Measurements from ENCODE around the gene SEMA3A. TPM values are rescaled to one million over a fixed set of nuclear protein-coding genes. Genes with fewer than 3 reads are reported as not detected.

Gene SEMA3A
- total and polyA plus RNA-seq, 4 donors, result 0.08 to 11.0 (median 5.7) TPM; not detected in 1

DNA sequence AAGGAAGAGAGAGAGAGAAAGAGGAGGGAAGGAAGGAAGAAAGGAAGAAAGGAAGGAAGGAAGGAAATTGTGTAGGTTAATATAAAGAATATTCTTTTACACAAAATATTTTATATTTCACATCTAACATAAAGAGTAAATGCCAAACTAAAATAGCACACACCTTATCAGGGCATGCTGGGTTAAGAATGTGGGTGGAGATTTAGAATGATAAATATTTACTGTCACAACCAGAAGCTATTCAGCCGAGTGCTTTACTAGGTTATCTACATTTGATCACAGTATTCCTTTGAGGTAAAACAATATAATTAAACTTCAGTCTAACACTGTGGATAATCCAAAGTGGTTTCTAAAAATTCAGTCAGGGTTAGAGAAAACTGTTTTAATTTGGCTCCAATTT is 103.3 kb downstream of the SEMA3A start:
- no peaks in the 10 kb centered on the region for H3K36me3 ChIP-seq (ENCODE audit: control insufficient read depth in 1 of 2, insufficient read depth in 2 of 2, low read length in 1 of 2)
- ATAC-seq (ENCODE audit: low FRiP score), result no peak
- WGBS, 2 donors, result 24 to 40% methylated on average over 1 of the region's 1 CpG

DNA sequence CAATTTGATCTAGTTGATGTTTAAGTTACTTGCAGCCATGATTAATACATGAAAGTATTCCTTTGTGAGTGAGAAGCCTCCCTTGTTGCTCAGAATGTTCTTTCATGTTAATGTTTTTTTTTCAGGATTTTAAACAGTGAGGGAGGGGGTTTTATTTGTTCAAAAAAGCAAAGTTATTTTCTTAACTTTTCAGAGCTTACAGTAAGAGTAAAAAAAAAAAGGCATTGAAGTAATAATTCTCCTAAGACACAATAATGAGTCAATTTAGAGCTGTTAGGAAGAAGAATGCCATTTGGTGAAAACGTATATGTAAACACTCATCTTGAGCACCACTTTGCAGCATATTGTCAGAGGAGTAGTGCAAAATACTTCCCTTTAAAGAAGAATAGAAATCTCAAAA is 105.8 kb downstream of the SEMA3A start:
- Histone ChIP-seq H3K27me3 (ENCODE audit: control insufficient read depth in 1 of 2, insufficient read depth in 2 of 2, low read length in 1 of 2) (no peaks in the 10 kb centered on the region), H3K4me1 (ENCODE audit: control insufficient read depth in 1 of 2, insufficient read depth in 2 of 2, low read length in 2 of 2) (no peaks in the 10 kb centered on the region), H3K4me3 (ENCODE audit: low read length in 2 of 2) (no peak overlapping the region), H3K36me3 (ENCODE audit: control insufficient read depth in 1 of 2, insufficient read depth in 2 of 2, low read length in 1 of 2) (no peaks in the 10 kb centered on the region), H3K27ac (ENCODE audit: low read depth in 1 of 2, low read length in 2 of 2) (no peak overlapping the region), H3K9me3 (ENCODE audit: control insufficient read depth, low read length) (no peaks in the 10 kb centered on the region)
- no peak for DNase-seq
- no peak for ATAC-seq (ENCODE audit: low FRiP score)
- intact Hi-C loops (cut with DNase I), result no loop called here
- 47 to 64% methylated on average over 1 of the region's 1 CpG for WGBS, 2 donors

More for the DNA sequence above, 103.3 kb downstream of the SEMA3A start:
- no peak overlapping the region for H3K27ac ChIP-seq (ENCODE audit: low read depth in 1 of 2, low read length in 2 of 2)
- H3K27me3 ChIP-seq (ENCODE audit: control insufficient read depth in 1 of 2, insufficient read depth in 2 of 2, low read length in 1 of 2), result no peaks in the 10 kb centered on the region
- intact Hi-C loops (cut with DNase I), result no loop called here
- no peak for DNase-seq
- no peak overlapping the region for H3K4me3 ChIP-seq (ENCODE audit: low read length in 2 of 2)
- H3K9me3 ChIP-seq (ENCODE audit: control insufficient read depth, low read length), result no peaks in the 10 kb centered on the region
- no peaks in the 10 kb centered on the region for H3K4me1 ChIP-seq (ENCODE audit: control insufficient read depth in 1 of 2, insufficient read depth in 2 of 2, low read length in 2 of 2)

DNA sequence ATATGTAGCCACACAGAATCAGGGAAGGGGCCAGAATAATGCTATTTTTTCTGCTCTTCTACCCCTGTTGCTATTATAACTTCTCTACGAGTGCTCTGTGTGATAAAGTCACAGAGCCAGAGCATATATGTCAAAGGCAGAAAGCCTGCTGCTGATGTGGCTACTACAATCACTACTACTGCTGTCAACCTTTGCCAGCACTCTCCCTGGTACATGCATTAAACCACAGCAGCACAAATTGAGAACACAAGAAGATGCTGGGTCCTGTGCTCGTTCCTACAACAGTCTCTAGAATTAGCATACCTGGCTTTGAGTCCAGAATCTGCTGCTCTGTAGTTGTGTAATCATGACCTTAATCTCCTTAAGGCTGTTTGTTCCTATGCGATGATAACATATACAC is 108.6 kb downstream of the SEMA3A start:
- DNase-seq (no peak), ATAC-seq (ENCODE audit: low FRiP score) (no peak)
- no peaks in the 10 kb centered on the region for H3K36me3 ChIP-seq (ENCODE audit: control insufficient read depth in 1 of 2, insufficient read depth in 2 of 2, low read length in 1 of 2)
- no peaks in the 10 kb centered on the region for H3K4me1 ChIP-seq (ENCODE audit: control insufficient read depth in 1 of 2, insufficient read depth in 2 of 2, low read length in 2 of 2)
- H3K9me3 ChIP-seq (ENCODE audit: control insufficient read depth, low read length), result no peaks in the 10 kb centered on the region
- intact Hi-C loops (cut with DNase I), result no loop called here
- no peak overlapping the region for H3K4me3 ChIP-seq (ENCODE audit: low read length in 2 of 2)
- H3K27me3 ChIP-seq (ENCODE audit: control insufficient read depth in 1 of 2, insufficient read depth in 2 of 2, low read length in 1 of 2), result no peaks in the 10 kb centered on the region
- 50 to 55% methylated on average over 3 of the region's 3 CpGs for WGBS, 2 donors
- H3K27ac ChIP-seq (ENCODE audit: low read depth in 1 of 2, low read length in 2 of 2), result no peak overlapping the region

GRCh38 chr7:84085147-84085546 is 109.4 kb downstream of the SEMA3A start:
- DNase-seq (no peak), ATAC-seq (ENCODE audit: low FRiP score) (no peak)
- WGBS, 2 donors, result 10 to 23% methylated on average over 1 of the region's 1 CpG
- Histone ChIP-seq H3K4me1 (ENCODE audit: control insufficient read depth in 1 of 2, insufficient read depth in 2 of 2, low read length in 2 of 2) (no peaks in the 10 kb centered on the region), H3K36me3 (ENCODE audit: control insufficient read depth in 1 of 2, insufficient read depth in 2 of 2, low read length in 1 of 2) (no peaks in the 10 kb centered on the region), H3K4me3 (ENCODE audit: low read length in 2 of 2) (no peak overlapping the region), H3K27ac (ENCODE audit: low read depth in 1 of 2, low read length in 2 of 2) (no peak overlapping the region), H3K27me3 (ENCODE audit: control insufficient read depth in 1 of 2, insufficient read depth in 2 of 2, low read length in 1 of 2) (no peaks in the 10 kb centered on the region), H3K9me3 (ENCODE audit: control insufficient read depth, low read length) (no peaks in the 10 kb centered on the region)
- intact Hi-C loops (cut with DNase I), result no loop called here

- Histone ChIP-seq H3K9me3 (ENCODE audit: control insufficient read depth, low read length) (no peaks in the 10 kb centered on the region), H3K4me3 (ENCODE audit: low read length in 2 of 2) (no peak overlapping the region), H3K4me1 (ENCODE audit: control insufficient read depth in 1 of 2, insufficient read depth in 2 of 2, low read length in 2 of 2) (no peaks in the 10 kb centered on the region), H3K36me3 (ENCODE audit: control insufficient read depth in 1 of 2, insufficient read depth in 2 of 2, low read length in 1 of 2) (no peaks in the 10 kb centered on the region), H3K27ac (ENCODE audit: low read depth in 1 of 2, low read length in 2 of 2) (no peak overlapping the region), H3K27me3 (ENCODE audit: control insufficient read depth in 1 of 2, insufficient read depth in 2 of 2, low read length in 1 of 2) (no peaks in the 10 kb centered on the region)
- 66 to 70% methylated on average over 2 of the region's 2 CpGs for WGBS, 2 donors
- ATAC-seq (ENCODE audit: low FRiP score) (no peak), DNase-seq (no peak)
- intact Hi-C loops (cut with DNase I), result no loop called here
Measured at GRCh38 chr7:84083846-84084245, 110.7 kb downstream of the SEMA3A start.

DNA sequence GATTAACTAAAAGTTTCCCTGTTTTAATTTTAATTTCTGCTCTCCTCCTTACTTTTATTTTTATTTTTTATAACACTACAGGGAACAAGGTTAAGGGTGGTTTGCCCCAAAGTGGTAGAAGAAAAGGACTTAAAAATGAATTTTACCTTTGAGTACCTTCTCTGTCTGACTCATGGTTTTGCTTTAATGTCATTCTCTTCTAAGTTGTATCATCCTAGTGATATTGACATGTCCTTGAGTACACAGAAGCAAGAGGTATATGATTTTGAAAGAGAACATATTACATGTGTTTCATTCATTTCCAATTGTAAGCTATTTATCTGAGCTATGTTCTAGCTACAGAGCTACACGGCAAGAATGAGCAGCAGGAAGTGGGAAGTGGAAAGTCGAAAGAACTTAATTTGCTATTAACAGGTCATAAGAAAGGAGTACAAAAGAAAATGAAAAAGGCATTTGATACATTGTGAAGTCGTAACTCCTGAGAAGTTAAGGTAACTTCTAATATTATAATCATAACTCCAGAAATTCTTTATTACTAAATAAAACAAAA is 112.5 kb downstream of the SEMA3A start:
- intact Hi-C loops (cut with DNase I), result no loop called here
- WGBS, 2 donors, result 59 to 70% methylated on average over 3 of the region's 3 CpGs
- ATAC-seq (ENCODE audit: low FRiP score) (no peak), DNase-seq (no peak)
- H3K9me3 ChIP-seq (ENCODE audit: control insufficient read depth, low read length), result no peaks in the 10 kb centered on the region
- no peaks in the 10 kb centered on the region for H3K27me3 ChIP-seq (ENCODE audit: control insufficient read depth in 1 of 2, insufficient read depth in 2 of 2, low read length in 1 of 2)
- no peak overlapping the region for H3K27ac ChIP-seq (ENCODE audit: low read depth in 1 of 2, low read length in 2 of 2)
- H3K4me1 ChIP-seq (ENCODE audit: control insufficient read depth in 1 of 2, insufficient read depth in 2 of 2, low read length in 2 of 2), result no peaks in the 10 kb centered on the region
- no peaks in the 10 kb centered on the region for H3K36me3 ChIP-seq (ENCODE audit: control insufficient read depth in 1 of 2, insufficient read depth in 2 of 2, low read length in 1 of 2)
- no peak overlapping the region for H3K4me3 ChIP-seq (ENCODE audit: low read length in 2 of 2)

- Histone ChIP-seq H3K9me3 (ENCODE audit: control insufficient read depth, low read length) (no peaks in the 10 kb centered on the region), H3K27me3 (ENCODE audit: control insufficient read depth in 1 of 2, insufficient read depth in 2 of 2, low read length in 1 of 2) (no peaks in the 10 kb centered on the region), H3K4me3 (ENCODE audit: low read length in 2 of 2) (no peak overlapping the region), H3K4me1 (ENCODE audit: control insufficient read depth in 1 of 2, insufficient read depth in 2 of 2, low read length in 2 of 2) (no peaks in the 10 kb centered on the region), H3K27ac (ENCODE audit: low read depth in 1 of 2, low read length in 2 of 2) (no peak overlapping the region), H3K36me3 (ENCODE audit: control insufficient read depth in 1 of 2, insufficient read depth in 2 of 2, low read length in 1 of 2) (no peaks in the 10 kb centered on the region)
- intact Hi-C loops (cut with DNase I), result no loop called here
- DNase-seq, result no peak
- ATAC-seq (ENCODE audit: low FRiP score), result no peak
- WGBS, 2 donors, result 77 to 83% methylated on average over 4 of the region's 4 CpGs
Measured at GRCh38 chr7:84077336-84077735, 117.3 kb downstream of the SEMA3A start.

DNA sequence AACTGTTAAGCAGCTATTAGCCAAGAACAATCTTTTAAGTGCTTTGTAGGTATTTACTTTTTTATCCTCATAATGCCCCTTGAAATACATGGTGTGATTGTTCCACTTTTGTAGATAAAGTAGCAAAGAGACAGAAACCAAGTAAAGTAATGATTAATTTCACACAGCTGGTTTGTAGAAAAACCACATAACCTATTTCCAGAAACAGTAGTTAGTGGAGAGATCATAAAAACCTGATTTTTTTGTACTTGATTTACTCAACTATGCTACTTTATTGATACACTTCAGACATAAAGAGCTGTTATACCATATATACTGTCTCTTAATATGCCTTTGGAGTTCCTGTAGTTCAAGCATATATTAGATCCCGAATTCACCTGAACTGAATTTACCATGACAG is 118.4 kb downstream of the SEMA3A start:
- DNase-seq (no peak), ATAC-seq (ENCODE audit: low FRiP score) (no peak)
- WGBS, 2 donors, result 94% methylated on average over 1 of the region's 1 CpG
- Histone ChIP-seq H3K36me3 (ENCODE audit: control insufficient read depth in 1 of 2, insufficient read depth in 2 of 2, low read length in 1 of 2) (no peaks in the 10 kb centered on the region), H3K4me3 (ENCODE audit: low read length in 2 of 2) (no peak overlapping the region), H3K9me3 (ENCODE audit: control insufficient read depth, low read length) (no peaks in the 10 kb centered on the region), H3K4me1 (ENCODE audit: control insufficient read depth in 1 of 2, insufficient read depth in 2 of 2, low read length in 2 of 2) (no peaks in the 10 kb centered on the region), H3K27me3 (ENCODE audit: control insufficient read depth in 1 of 2, insufficient read depth in 2 of 2, low read length in 1 of 2) (no peaks in the 10 kb centered on the region), H3K27ac (ENCODE audit: low read depth in 1 of 2, low read length in 2 of 2) (no peak overlapping the region)
- intact Hi-C loops (cut with DNase I), result no loop called here

GRCh38 chr7:84073186-84073875 is 121.3 kb downstream of the SEMA3A start:
- Histone ChIP-seq H3K4me3 (ENCODE audit: low read length in 2 of 2) (no peak overlapping the region), H3K27ac (ENCODE audit: low read depth in 1 of 2, low read length in 2 of 2) (no peak overlapping the region), H3K27me3 (ENCODE audit: control insufficient read depth in 1 of 2, insufficient read depth in 2 of 2, low read length in 1 of 2) (no peaks in the 10 kb centered on the region), H3K36me3 (ENCODE audit: control insufficient read depth in 1 of 2, insufficient read depth in 2 of 2, low read length in 1 of 2) (no peaks in the 10 kb centered on the region), H3K9me3 (ENCODE audit: control insufficient read depth, low read length) (no peaks in the 10 kb centered on the region), H3K4me1 (ENCODE audit: control insufficient read depth in 1 of 2, insufficient read depth in 2 of 2, low read length in 2 of 2) (no peaks in the 10 kb centered on the region)
- ATAC-seq (ENCODE audit: low FRiP score) (no peak), DNase-seq (no peak)
- WGBS, 2 donors, result 6 to 16% methylated on average over 3 of the region's 3 CpGs
- intact Hi-C loops (cut with DNase I), result no loop called here

All from aorta (tissue), 5 donors.